Measurements from ENCODE around the gene GCK. TPM values are rescaled to one million over a fixed set of nuclear protein-coding genes. Genes with fewer than 3 reads are reported as not detected.
"Not testable (repeated sequence)": the region's sequence is repeated elsewhere in the genome, so short reads cannot be mapped to it uniquely, and the experiment has no call there.

GCK gene
- total RNA-seq, 2 experiments from 2014 or later: 0.16 TPM; not detected in 1

DNA sequence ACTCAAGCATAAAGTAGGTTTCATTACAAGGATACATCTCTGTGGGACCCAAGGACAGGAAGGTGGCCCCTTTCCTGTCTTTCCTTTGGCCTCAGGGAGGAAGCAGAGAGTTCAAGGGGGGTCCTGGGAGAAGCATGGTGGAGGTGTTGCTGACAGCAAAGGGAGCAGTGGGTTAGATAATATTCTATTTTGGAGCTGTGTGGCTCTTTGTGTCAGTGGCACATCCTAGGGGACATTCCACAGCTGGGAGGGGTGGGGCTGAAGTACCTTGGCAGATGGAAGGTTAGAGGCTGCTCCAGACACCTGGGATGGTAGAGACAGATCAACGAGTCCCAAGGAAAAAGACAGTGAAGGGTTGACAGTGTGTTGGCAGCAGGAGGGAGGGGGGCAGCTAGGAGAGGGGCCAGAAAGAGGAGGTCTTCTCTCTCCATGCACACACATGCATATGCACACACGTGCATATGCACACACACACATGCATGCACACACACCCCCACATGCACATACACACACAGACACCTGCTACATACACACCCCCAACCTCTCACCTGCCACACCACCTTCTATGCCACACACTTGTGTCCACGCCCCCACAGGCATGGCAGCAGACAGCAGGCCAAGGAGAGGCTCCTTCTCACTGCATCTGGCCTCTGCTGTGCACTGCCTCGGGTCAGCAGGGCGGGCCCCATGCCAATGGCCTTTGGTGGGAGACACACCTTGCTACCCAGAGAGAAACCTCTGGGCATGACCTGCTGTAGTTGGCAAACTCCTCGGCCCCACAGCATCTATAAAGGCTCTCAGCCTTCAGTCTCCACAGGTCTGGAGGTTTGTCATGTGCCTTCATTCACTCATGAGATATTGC is 60.3 kb downstream of the GCK start:
- BruUV-seq (replicated peaks): no TSS peak
- Histone ChIP-seq H4K20me1 (ENCODE audit: insufficient read depth, low read length) (no peaks in the 10 kb centered on the region), H2AFZ (ENCODE audit: low read length) (peak overlapping the region; percentile 57; the same call in 1 of the 2 replicates), H3K4me2 (ENCODE audit: low read length) (peak overlapping the region; percentile 43), H3K79me2 (ENCODE audit: insufficient read depth, low read depth, low read length) (no peaks in the 10 kb centered on the region), H3K4me3 (ENCODE audit: low read depth, low read length, poor library complexity, severe bottlenecking) (no peak overlapping the region), H3K9me2 (ENCODE audit: insufficient read depth, low read length) (no peaks in the 10 kb centered on the region), H3K9me3 (ENCODE audit: low read length) (no peaks in the 10 kb centered on the region), H3K36me3 (ENCODE audit: insufficient read depth, low read length) (no peaks in the 10 kb centered on the region), H3K4me1 (ENCODE audit: insufficient read depth, low read length, poor library complexity, severe bottlenecking) (peaks cover 39% of the 10 kb centered on the region), H3K27ac (ENCODE audit: low read depth, low read length, poor library complexity, severe bottlenecking) (no peak overlapping the region)
- CTCF ChIA-PET (ENCODE audit: unreplicated experiment): no interaction called here
- POLR2A ChIA-PET: no interaction called here
- no peak for DNase-seq (ENCODE audit: low spot score)
- intact Hi-C loops (cut with micrococcal nuclease; ENCODE audit: unreplicated experiment): loop anchor here (1.0 kb wide), 1 partner anchor 48 kb away; no protein-coding TSS in a partner anchor
- TF ChIP-seq EZH2phosphoT487 (IDR thresholded peaks at IDR 0.05; ENCODE audit: borderline replicate concordance, low read depth, low read length) (no peak), CTCF (conservative IDR thresholded peaks at IDR 0.05; ENCODE audit: low read length) (no peak; the same call in 1 of the 2 replicates)

DNA sequence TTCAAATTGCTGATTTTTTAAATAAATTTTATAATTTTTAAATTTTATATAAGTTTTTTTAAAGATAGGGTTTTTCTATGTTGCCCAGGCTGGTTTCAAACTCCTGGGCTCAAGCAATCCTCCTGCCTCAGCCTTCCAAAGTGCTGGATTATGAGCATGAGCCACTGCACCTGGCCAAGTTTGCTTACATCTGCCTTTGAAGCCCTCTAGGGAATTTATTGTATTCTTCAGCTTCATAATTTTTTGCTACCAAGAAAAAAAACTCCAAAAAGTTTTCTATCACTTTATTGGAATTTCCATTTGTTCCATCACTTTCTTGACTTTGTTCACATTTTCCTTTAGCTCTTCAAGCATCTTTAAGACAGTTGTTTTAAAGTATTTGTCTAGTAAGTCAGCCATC is 62.1 kb downstream of the GCK start:
- Histone ChIP-seq H3K4me2 (ENCODE audit: low read length) (peak overlapping the region; percentile 43), H3K27ac (ENCODE audit: low read depth, low read length, poor library complexity, severe bottlenecking) (peak overlapping the region; percentile 56), H3K4me1 (ENCODE audit: insufficient read depth, low read length, poor library complexity, severe bottlenecking) (peaks cover 45% of the 10 kb centered on the region), H2AFZ (ENCODE audit: low read length) (peak overlapping the region; percentile 57; the same call in 1 of the 2 replicates), H4K20me1 (ENCODE audit: insufficient read depth, low read length) (no peaks in the 10 kb centered on the region), H3K9me2 (ENCODE audit: insufficient read depth, low read length) (no peaks in the 10 kb centered on the region), H3K36me3 (ENCODE audit: insufficient read depth, low read length) (peaks cover under 1% of the 10 kb centered on the region; the same call in 1 of the 2 replicates), H3K9me3 (ENCODE audit: low read length) (no peaks in the 10 kb centered on the region), H3K79me2 (ENCODE audit: insufficient read depth, low read depth, low read length) (peaks cover 10% of the 10 kb centered on the region), H3K4me3 (ENCODE audit: low read depth, low read length, poor library complexity, severe bottlenecking) (peak overlapping the region; percentile 1)
- ChIA-PET CTCF (ENCODE audit: unreplicated experiment) (interaction anchor here (0.5 to 0.6 kb wide), 3 partner anchors 15 to 133 kb away, joined by 3 read pairs; no protein-coding TSS in a partner anchor), POLR2A (interaction anchor here (0.7 to 1.1 kb wide), 4 partner anchors 11 to 74 kb away, joined by 3 to 8 read pairs (median 4); partner anchors contain the start of gene YKT6)
- peak; percentile 67 for DNase-seq (ENCODE audit: low spot score)
- no peak for TF ChIP-seq CTCF (conservative IDR thresholded peaks at IDR 0.05; ENCODE audit: low read length)
- no peak for TF ChIP-seq EZH2phosphoT487 (IDR thresholded peaks at IDR 0.05; ENCODE audit: borderline replicate concordance, low read depth, low read length)
- intact Hi-C loops (cut with micrococcal nuclease; ENCODE audit: unreplicated experiment): no loop called here
- no TSS peak for BruUV-seq (replicated peaks)

DNA sequence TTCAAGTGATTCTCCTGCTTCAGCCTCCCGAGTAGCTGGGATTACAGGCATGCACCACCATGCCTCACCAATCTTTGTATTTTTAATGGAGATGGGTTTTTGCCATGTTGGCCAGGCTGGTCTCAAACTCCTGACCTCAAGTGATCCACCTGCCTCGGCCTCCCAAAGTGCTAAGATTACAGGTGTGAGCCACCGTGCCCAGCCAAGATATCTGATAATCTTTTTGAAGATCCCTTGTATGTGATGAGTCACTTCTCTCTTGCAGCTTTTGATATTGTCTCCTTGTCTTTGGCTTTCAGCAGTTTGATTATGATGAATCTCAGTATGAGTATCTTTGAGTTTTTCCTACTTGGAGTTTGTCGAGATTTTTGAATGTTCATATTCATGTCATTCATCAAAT is 62.7 kb downstream of the GCK start:
- CTCF ChIA-PET (ENCODE audit: unreplicated experiment); H4K20me1 ChIP-seq (ENCODE audit: insufficient read depth, low read length); H2AFZ ChIP-seq (ENCODE audit: low read length); H3K9me3 ChIP-seq (ENCODE audit: low read length); BruUV-seq (replicated peaks); intact Hi-C loops (cut with micrococcal nuclease; ENCODE audit: unreplicated experiment); H3K27ac ChIP-seq (ENCODE audit: low read depth, low read length, poor library complexity, severe bottlenecking); H3K9me2 ChIP-seq (ENCODE audit: insufficient read depth, low read length); H3K36me3 ChIP-seq (ENCODE audit: insufficient read depth, low read length); POLR2A ChIA-PET; DNase-seq (ENCODE audit: low spot score); H3K4me3 ChIP-seq (ENCODE audit: low read depth, low read length, poor library complexity, severe bottlenecking); H3K4me2 ChIP-seq (ENCODE audit: low read length): not testable (repeated sequence)
- Histone ChIP-seq H3K4me1 (ENCODE audit: insufficient read depth, low read length, poor library complexity, severe bottlenecking) (peaks cover 50% of the 10 kb centered on the region), H3K79me2 (ENCODE audit: insufficient read depth, low read depth, low read length) (peaks cover 16% of the 10 kb centered on the region)

Data from OCI-LY7 (cell line).